Measurements from ENCODE around the gene CAB39. TPM values are rescaled to one million over a fixed set of nuclear protein-coding genes. Genes with fewer than 3 reads are reported as not detected.
A peak's percentile ranks its signal among the peaks of the same experiment; 100 is the strongest.

CAB39 gene
- total and polyA plus RNA-seq, 12 donors = 17.3 to 99.7 (median 90.0) TPM

DNA sequence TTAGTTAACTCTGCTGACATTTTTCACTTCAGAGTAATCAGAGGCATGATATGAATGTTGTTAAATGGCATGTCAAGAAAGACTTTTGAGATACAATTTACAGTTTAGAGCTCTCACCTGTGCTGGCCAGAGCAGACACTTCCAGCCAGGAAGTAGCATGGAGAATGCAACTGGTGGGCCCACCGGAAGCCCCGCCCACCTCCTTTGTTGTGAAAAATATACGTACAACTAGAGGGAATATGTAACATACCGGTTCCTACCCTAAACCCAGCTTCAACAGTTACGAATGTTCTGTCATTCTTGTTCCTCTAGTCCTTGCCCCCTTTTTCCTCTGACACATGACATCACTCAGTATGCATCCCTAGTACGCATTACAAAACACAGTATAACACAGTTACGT lies 81.9 kb downstream of the CAB39 start:
- Histone ChIP-seq H3K4me1 (peaks cover 0 to 86% (median 54%) of the 10 kb centered on the region in 9 donors), H3K36me3 (peaks cover 0 to 61% (median 3%) of the 10 kb centered on the region in 9 donors), H3K9me3 (peaks cover 0 to 4% (median 0%) of the 10 kb centered on the region in 11 donors), H3K4me3 (peak overlapping the region in 1 of 10 donors; percentile 11), H3K27me3 (no peaks in the 10 kb centered on the region), H3K27ac (peak overlapping the region in 7 of 10 donors; percentile 8 to 86 (median 41))
- 88 to 92% methylated on average over 7 of the region's 7 CpGs for WGBS, 2 donors
- TF ChIP-seq, protein P1, sequence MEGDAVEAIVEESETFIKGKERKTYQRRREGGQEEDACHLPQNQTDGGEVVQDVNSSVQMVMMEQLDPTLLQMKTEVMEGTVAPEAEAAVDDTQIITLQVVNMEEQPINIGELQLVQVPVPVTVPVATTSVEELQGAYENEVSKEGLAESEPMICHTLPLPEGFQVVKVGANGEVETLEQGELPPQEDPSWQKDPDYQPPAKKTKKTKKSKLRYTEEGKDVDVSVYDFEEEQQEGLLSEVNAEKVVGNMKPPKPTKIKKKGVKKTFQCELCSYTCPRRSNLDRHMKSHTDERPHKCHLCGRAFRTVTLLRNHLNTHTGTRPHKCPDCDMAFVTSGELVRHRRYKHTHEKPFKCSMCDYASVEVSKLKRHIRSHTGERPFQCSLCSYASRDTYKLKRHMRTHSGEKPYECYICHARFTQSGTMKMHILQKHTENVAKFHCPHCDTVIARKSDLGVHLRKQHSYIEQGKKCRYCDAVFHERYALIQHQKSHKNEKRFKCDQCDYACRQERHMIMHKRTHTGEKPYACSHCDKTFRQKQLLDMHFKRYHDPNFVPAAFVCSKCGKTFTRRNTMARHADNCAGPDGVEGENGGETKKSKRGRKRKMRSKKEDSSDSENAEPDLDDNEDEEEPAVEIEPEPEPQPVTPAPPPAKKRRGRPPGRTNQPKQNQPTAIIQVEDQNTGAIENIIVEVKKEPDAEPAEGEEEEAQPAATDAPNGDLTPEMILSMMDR (IDR thresholded peaks at IDR 0.05) = no peak
- no peak for ATAC-seq
- no peak for DNase-seq
- intact Hi-C loops (cut with DNase I) = loop anchor here in 3 of 10 donors (2.0 to 10.0 kb wide), 3 partner anchors 47 to 82 kb away; partner anchors contain the start of gene CAB39 (in 2 of the 3)

DNA sequence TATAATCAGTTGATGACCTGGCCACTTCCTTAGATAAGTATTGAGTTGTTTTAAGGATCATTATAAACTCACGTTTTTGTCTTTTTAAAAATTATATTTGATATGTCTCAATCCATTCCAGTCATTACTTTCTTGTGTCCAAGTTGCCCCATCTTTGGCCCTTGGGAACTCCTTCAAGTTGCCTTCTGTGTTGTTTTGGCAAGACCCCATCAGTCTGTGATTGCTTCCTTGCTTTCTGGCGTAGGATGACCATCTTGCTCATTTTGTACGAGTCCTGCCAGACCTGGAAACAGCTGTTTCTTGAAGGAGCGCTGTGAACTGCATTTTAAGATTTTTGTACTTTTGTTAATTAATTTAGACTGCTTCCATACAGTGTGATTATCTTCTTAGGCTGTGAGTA lies 83.2 kb downstream of the CAB39 start:
- intact Hi-C loops (cut with DNase I) = loop anchor here (2.0 to 10.0 kb wide), 4 partner anchors 79 to 84 kb away; partner anchors contain the start of gene CAB39 (in 9 of the 10)
- DNase-seq (peak in 1 of 2 donors; percentile 55), ATAC-seq (peak in 6 of 8 donors; percentile 13 to 54 (median 35))
- Histone ChIP-seq H3K27ac (peak overlapping the region in 5 of 10 donors; percentile 12 to 86 (median 39)), H3K4me3 (no peak overlapping the region), H3K4me1 (peaks cover 0 to 81% (median 54%) of the 10 kb centered on the region in 9 donors), H3K9me3 (no peaks in the 10 kb centered on the region), H3K27me3 (no peaks in the 10 kb centered on the region), H3K36me3 (peaks cover 0 to 62% (median 14%) of the 10 kb centered on the region in 9 donors)
- TF ChIP-seq, protein P1 (IDR thresholded peaks at IDR 0.05) = no peak
- WGBS, 2 donors = 59 to 62% methylated on average over 4 of the region's 4 CpGs

DNA sequence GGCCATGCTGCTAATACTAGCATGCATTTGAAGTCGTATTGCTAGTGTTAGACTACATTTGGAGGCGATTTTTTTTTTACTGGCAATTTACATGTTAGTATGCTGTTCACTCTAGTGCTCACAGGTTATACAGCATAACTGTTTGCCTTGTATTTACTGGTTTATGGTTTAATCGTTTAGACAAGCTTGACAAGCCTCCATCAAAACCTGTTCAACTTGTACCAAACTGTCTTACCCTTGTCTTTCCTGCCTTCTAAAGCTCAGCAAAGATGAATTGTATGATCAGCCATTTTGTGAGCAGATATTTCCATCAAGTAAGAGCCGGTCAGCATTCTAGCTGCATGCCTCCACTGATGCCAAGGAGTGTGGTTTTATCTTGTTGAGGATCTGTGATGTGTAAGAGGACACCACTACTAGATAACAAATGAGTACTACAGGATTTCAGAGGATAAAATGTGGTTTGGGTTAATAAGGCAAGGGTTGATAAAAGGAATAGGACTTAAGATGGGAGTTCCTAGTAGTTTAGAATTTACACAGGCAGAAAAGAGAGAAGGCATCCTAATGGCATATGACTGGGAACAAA lies 83.7 kb downstream of the CAB39 start:
- H3K36me3 ChIP-seq = peaks cover 0 to 62% (median 16%) of the 10 kb centered on the region in 9 donors
- intact Hi-C loops (cut with DNase I) = loop anchor here in 9 of 10 donors (5.0 to 10.0 kb wide), 3 partner anchors 79 to 84 kb away; partner anchors contain the start of gene CAB39 (in 8 of the 9)
- no peak for DNase-seq
- no peak for ATAC-seq
- 81 to 82% methylated on average over 4 of the region's 4 CpGs for WGBS, 2 donors
- H3K4me3 ChIP-seq = no peak overlapping the region
- H3K4me1 ChIP-seq = peaks cover 0 to 76% (median 49%) of the 10 kb centered on the region in 9 donors
- no peaks in the 10 kb centered on the region for H3K27me3 ChIP-seq
- H3K9me3 ChIP-seq = no peaks in the 10 kb centered on the region
- peak overlapping the region in 4 of 10 donors; percentile 12 to 86 (median 34) for H3K27ac ChIP-seq
- TF ChIP-seq, protein P1 (IDR thresholded peaks at IDR 0.05) = no peak

DNA sequence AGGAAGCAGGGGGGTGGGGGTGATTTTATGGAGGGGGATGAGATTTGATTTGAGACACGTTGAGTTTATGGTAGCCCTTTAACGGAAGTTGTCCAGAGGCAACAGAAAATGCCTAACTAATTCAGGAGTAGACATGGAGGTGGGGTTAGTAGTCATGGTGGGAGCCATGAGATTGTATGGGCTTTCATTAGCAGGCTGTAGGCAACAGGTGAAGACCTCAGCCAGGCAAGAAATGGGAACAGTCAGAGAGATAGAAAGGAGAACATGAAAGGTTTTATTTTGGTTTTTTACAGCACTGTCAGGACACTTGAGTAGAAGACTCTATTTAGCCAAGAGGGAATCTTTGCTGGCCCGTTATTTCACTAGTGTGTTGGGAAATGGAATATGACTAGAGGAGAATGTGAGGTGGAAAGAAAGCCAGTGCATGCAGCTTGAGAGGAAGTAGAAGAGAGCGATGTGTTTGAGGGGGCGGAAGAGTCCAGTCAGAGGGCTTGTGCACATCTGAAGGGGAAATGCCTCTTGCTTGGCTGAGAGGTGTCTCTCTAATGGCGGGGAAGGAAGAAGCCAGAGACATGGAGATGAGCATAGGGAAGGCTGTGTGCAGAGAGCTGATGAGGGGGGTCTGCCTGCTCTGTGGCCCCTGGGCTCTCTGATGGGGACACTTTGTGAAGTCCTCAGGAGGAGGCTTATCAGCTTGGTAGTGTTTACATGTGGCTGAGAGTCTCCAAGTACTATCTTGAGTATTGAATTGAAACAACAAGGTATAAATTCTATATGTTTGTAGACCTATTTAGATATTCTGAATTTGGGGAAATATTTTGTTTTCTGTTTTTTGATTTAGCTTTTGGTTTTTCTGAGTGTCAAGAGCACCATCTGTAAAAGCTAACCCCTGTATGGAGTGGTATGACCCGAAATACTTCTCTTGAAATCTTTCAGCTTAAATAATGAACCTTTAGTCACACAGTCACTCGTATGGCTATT lies 85.2 kb downstream of the CAB39 start:
- peak in 1 of 2 donors; percentile 19 for DNase-seq
- Histone ChIP-seq H3K36me3 (peaks cover 0 to 58% (median 20%) of the 10 kb centered on the region in 9 donors), H3K4me3 (no peak overlapping the region), H3K27me3 (no peaks in the 10 kb centered on the region), H3K27ac (peak overlapping the region in 3 of 10 donors; percentile 18 to 86 (median 38)), H3K4me1 (peaks cover 0 to 62% (median 44%) of the 10 kb centered on the region in 9 donors), H3K9me3 (no peaks in the 10 kb centered on the region)
- TF ChIP-seq, protein P1 (IDR thresholded peaks at IDR 0.05) = no peak
- ATAC-seq = peak in 7 of 8 donors; percentile 13 to 61 (median 49)
- intact Hi-C loops (cut with DNase I) = loop anchor here in 9 of 10 donors (5.0 to 10.0 kb wide), 3 partner anchors 81 to 86 kb away; partner anchors contain the start of gene CAB39 (in 8 of the 9)
- WGBS, 2 donors = 83 to 88% methylated on average over 8 of the region's 8 CpGs
